Activated CD8-positive, alpha-beta T cell treated with anti-CD3 and anti-CD28 coated beads for 36 hours (primary cell): ENCODE results near the gene IGFLR1. TPM values are rescaled to one million over a fixed set of nuclear protein-coding genes. Genes with fewer than 3 reads are reported as not detected.

Source experiments
- ATAC-seq: fragments of 200-7000 bp; cut with Tn5 transposase; one replicate; pipeline ENCODE4 v1.10.0; 2021; ENCODE audit warnings: mild to moderate bottlenecking, moderate library complexity
- CTCF ChIA-PET: fragments of 350-600 bp; sonication (Branson Sonifier 250); formaldehyde crosslinking; loops from one replicate; lab custom pipeline; 2021; ENCODE audit warnings: antibody characterized with exemption; lab: Charles Lee
- POLR2A ChIA-PET: fragments of 350-600 bp; sonication (Branson Sonifier 250); formaldehyde crosslinking; loops from one replicate; lab custom pipeline; 2021; ENCODE audit warnings: antibody characterized with exemption; lab: Charles Lee
- DNase-seq: peaks from one replicate; pipeline ENCODE4 v3.0.0-alpha.2; 2020
- H3K27ac Mint-ChIP-seq: one replicate; pipeline ENCODE4 v1.8.0; 2021; ENCODE audit warnings: mild to moderate bottlenecking, mixed read lengths
- H3K27me3 Mint-ChIP-seq: one replicate; pipeline ENCODE4 v1.8.0; 2021; ENCODE audit warnings: mixed read lengths
- H3K36me3 Mint-ChIP-seq: one replicate; pipeline ENCODE4 v1.8.0; 2021; ENCODE audit warnings: low read depth, mixed read lengths
- H3K4me1 Mint-ChIP-seq: one replicate; pipeline ENCODE4 v1.8.0; 2021; ENCODE audit warnings: low read depth, mixed read lengths
- H3K4me3 Mint-ChIP-seq: one replicate; pipeline ENCODE4 v1.8.0; 2021; ENCODE audit warnings: mild to moderate bottlenecking, moderate library complexity, mixed read lengths
- H3K9me3 Mint-ChIP-seq: one replicate; pipeline ENCODE4 v1.8.0; 2021; ENCODE audit warnings: mixed read lengths
- CTCF ChIP-seq: fragments of 200-600 bp; IDR thresholded peaks from one replicate; pipeline ENCODE4 v1.8.0; 2022; ENCODE audit warnings: antibody characterized with exemption, mild to moderate bottlenecking
- intact Hi-C: fragments of 100-400 bp; cut with micrococcal nuclease; formaldehyde crosslinking; loops from one replicate; pipeline ENCODE4 v1.10.0; 2022
- total RNA-seq, 2 experiments: library from RNA; stranded (reverse); gene quantifications; one replicate each; pipeline ENCODE4 v1.2.3, GENCODE V29; 2021

IGFLR1 gene
- total RNA-seq, 2 experiments from 2014 or later, result 140 to 143 TPM

GRCh38 chr19:35733180-35734125, 8.8 kb downstream of the IGFLR1 start:
- no peaks in the 10 kb centered on the region for H3K27me3 Mint-ChIP-seq
- CTCF ChIA-PET, result no interaction called here
- H3K4me1 Mint-ChIP-seq, result peaks cover 6% of the 10 kb centered on the region
- H3K36me3 Mint-ChIP-seq, result peaks cover 45% of the 10 kb centered on the region
- H3K9me3 Mint-ChIP-seq, result no peaks in the 10 kb centered on the region
- no peak for TF ChIP-seq CTCF
- intact Hi-C loops, result no loop called here
- DNase-seq (no peak), ATAC-seq (no peak)
- H3K4me3 Mint-ChIP-seq, result no peak overlapping the region
- peak overlapping the region; percentile 64 for H3K27ac Mint-ChIP-seq
- POLR2A ChIA-PET, result interaction anchor here (1.1 to 5.6 kb wide), 5 partner anchors 9 to 18 kb away, joined by 3 to 105 read pairs (median 11); partner anchors contain the start of genes IGFLR1, KMT2B and LIN37

- TF ChIP-seq CTCF, result no peak
- peaks cover 6% of the 10 kb centered on the region for H3K4me1 Mint-ChIP-seq
- H3K36me3 Mint-ChIP-seq, result peaks cover 46% of the 10 kb centered on the region
- DNase-seq (no peak), ATAC-seq (no peak)
- intact Hi-C loops, result no loop called here
- H3K27me3 Mint-ChIP-seq, result no peaks in the 10 kb centered on the region
- ChIA-PET POLR2A (interaction anchor here (1.0 to 3.3 kb wide), 5 partner anchors 8 to 17 kb away, joined by 3 to 55 read pairs (median 7); partner anchors contain the start of genes IGFLR1, KMT2B and LIN37), CTCF (interaction anchor here (1.3 kb wide), 1 partner anchor 184 kb away, joined by 3 read pairs; no protein-coding TSS in a partner anchor)
- no peaks in the 10 kb centered on the region for H3K9me3 Mint-ChIP-seq
- no peak overlapping the region for H3K4me3 Mint-ChIP-seq
- H3K27ac Mint-ChIP-seq, result no peak overlapping the region
Observed at GRCh38 chr19:35732540-35733179, 9.6 kb downstream of the IGFLR1 start.

GRCh38 chr19:35731779-35732405, 10.4 kb downstream of the IGFLR1 start:
- peaks cover 46% of the 10 kb centered on the region for H3K36me3 Mint-ChIP-seq
- TF ChIP-seq CTCF, result no peak
- no peak overlapping the region for H3K4me3 Mint-ChIP-seq
- H3K4me1 Mint-ChIP-seq, result peaks cover 6% of the 10 kb centered on the region
- intact Hi-C loops, result no loop called here
- H3K27ac Mint-ChIP-seq, result no peak overlapping the region
- POLR2A ChIA-PET, result interaction anchor here (1.0 to 4.4 kb wide), 5 partner anchors 7 to 16 kb away, joined by 3 to 55 read pairs (median 11); partner anchors contain the start of genes IGFLR1, KMT2B and LIN37
- H3K27me3 Mint-ChIP-seq, result no peaks in the 10 kb centered on the region
- H3K9me3 Mint-ChIP-seq, result no peaks in the 10 kb centered on the region
- CTCF ChIA-PET, result interaction anchor here (1.3 kb wide), 1 partner anchor 183 kb away, joined by 3 read pairs; no protein-coding TSS in a partner anchor
- no peak for ATAC-seq
- no peak for DNase-seq

GRCh38 chr19:35731353-35731752, 10.9 kb downstream of the IGFLR1 start:
- POLR2A ChIA-PET, result interaction anchor here (1.3 to 4.4 kb wide), 4 partner anchors 7 to 13 kb away, joined by 5 to 55 read pairs (median 32); partner anchors contain the start of genes IGFLR1 and KMT2B

More at GRCh38 chr19:35731353-35731752, 10.9 kb downstream of the IGFLR1 start:
- no peak overlapping the region for H3K4me3 Mint-ChIP-seq
- H3K27me3 Mint-ChIP-seq, result no peaks in the 10 kb centered on the region
- ATAC-seq (no peak), DNase-seq (no peak)
- CTCF ChIA-PET, result interaction anchor here (0.9 to 1.3 kb wide), 2 partner anchors 8 to 183 kb away, joined by 3 read pairs; no protein-coding TSS in a partner anchor
- H3K27ac Mint-ChIP-seq, result peak overlapping the region; percentile 20
- intact Hi-C loops, result no loop called here
- peaks cover 44% of the 10 kb centered on the region for H3K36me3 Mint-ChIP-seq
- H3K9me3 Mint-ChIP-seq, result no peaks in the 10 kb centered on the region
- no peak for TF ChIP-seq CTCF
- H3K4me1 Mint-ChIP-seq, result peaks cover 6% of the 10 kb centered on the region
